ENCODE measurements around the gene LIN54. TPM values are rescaled to one million over a fixed set of nuclear protein-coding genes. Genes with fewer than 3 reads are reported as not detected.

LIN54 gene
- total and polyA plus RNA-seq, 9 of the 15 experiments (the other 6 are each of a cell fraction or from before 2014, with no cell fraction given) = 2.2 to 22.5 (median 15.8) TPM

DNA sequence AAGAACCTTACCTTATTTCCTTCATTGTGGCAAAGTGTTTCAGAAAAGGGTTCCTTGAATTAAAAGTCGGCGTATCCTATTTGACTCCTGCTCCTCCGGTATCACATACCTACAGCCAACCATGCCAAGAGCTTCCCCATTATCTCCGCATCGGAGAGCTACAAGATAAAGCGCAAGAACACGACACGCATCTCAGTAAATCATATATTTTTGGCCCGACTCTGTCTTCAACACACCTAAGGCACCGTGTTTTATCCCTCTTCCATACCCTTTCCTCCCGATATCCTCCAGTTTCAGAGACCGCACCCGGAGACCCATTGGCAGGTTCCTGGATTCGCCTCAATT, 110.6 kb downstream of the LIN54 start:
- TSS peak; percentile 59 for BruUV-seq (replicated peaks)
- TF ChIP-seq ZBED1 (IDR thresholded peaks at IDR 0.05) (no peak), IRF2 (CRISPR knock-in tag; IDR thresholded peaks at IDR 0.05) (no peak), SMARCE1 (IDR thresholded peaks at IDR 0.05) (peak; percentile 71), ZFX (CRISPR knock-in tag; IDR thresholded peaks at IDR 0.05) (no peak), GABPB2 (CRISPR knock-in tag; conservative IDR thresholded peaks at IDR 0.05) (no peak), TCF3 (CRISPR knock-in tag; IDR thresholded peaks at IDR 0.05) (no peak), NONO (IDR thresholded peaks at IDR 0.05; ENCODE audit: low read depth in 2 of 2, low read length in 1 of 2) (no peak), PHF20 (IDR thresholded peaks at IDR 0.05; ENCODE audit: partially characterized antibody) (peak; percentile 61), KHSRP (IDR thresholded peaks at IDR 0.05) (peak; percentile 58), ZFP1 (CRISPR knock-in tag; IDR thresholded peaks at IDR 0.05) (no peak), SRSF3 (IDR thresholded peaks at IDR 0.05; ENCODE audit: insufficient read depth, low read length) (no peak), GATA2 (CRISPR knock-in tag; IDR thresholded peaks at IDR 0.05) (peak; percentile 64), ZBTB1 (CRISPR knock-in tag; IDR thresholded peaks at IDR 0.05; ENCODE audit: borderline replicate concordance, low read depth) (no peak), SMARCA5 (IDR thresholded peaks at IDR 0.05) (peak; percentile 65; the same call in 1 of the 2 replicates), NCOA1 (IDR thresholded peaks at IDR 0.05; ENCODE audit: low read depth) (0 out of 2 replicates have a peak, but pooled peaks have one; percentile 35), ZNF431 (CRISPR knock-in tag; IDR thresholded peaks at IDR 0.05) (0 out of 2 replicates have a peak, but pooled peaks have one; percentile 7), KAT8 (IDR thresholded peaks at IDR 0.05; ENCODE audit: low read depth) (0 out of 2 replicates have a peak, but pooled peaks have one; percentile 50), TAF7 (tag; IDR thresholded peaks at IDR 0.05) (peak; percentile 99)
- TF ChIP-seq, protein P1, sequence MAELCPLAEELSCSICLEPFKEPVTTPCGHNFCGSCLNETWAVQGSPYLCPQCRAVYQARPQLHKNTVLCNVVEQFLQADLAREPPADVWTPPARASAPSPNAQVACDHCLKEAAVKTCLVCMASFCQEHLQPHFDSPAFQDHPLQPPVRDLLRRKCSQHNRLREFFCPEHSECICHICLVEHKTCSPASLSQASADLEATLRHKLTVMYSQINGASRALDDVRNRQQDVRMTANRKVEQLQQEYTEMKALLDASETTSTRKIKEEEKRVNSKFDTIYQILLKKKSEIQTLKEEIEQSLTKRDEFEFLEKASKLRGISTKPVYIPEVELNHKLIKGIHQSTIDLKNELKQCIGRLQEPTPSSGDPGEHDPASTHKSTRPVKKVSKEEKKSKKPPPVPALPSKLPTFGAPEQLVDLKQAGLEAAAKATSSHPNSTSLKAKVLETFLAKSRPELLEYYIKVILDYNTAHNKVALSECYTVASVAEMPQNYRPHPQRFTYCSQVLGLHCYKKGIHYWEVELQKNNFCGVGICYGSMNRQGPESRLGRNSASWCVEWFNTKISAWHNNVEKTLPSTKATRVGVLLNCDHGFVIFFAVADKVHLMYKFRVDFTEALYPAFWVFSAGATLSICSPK (IDR thresholded peaks at IDR 0.05; ENCODE audit: borderline replicate concordance) = peak; percentile 74; the same call in 1 of the 2 replicates
- TF ChIP-seq, protein P2, sequence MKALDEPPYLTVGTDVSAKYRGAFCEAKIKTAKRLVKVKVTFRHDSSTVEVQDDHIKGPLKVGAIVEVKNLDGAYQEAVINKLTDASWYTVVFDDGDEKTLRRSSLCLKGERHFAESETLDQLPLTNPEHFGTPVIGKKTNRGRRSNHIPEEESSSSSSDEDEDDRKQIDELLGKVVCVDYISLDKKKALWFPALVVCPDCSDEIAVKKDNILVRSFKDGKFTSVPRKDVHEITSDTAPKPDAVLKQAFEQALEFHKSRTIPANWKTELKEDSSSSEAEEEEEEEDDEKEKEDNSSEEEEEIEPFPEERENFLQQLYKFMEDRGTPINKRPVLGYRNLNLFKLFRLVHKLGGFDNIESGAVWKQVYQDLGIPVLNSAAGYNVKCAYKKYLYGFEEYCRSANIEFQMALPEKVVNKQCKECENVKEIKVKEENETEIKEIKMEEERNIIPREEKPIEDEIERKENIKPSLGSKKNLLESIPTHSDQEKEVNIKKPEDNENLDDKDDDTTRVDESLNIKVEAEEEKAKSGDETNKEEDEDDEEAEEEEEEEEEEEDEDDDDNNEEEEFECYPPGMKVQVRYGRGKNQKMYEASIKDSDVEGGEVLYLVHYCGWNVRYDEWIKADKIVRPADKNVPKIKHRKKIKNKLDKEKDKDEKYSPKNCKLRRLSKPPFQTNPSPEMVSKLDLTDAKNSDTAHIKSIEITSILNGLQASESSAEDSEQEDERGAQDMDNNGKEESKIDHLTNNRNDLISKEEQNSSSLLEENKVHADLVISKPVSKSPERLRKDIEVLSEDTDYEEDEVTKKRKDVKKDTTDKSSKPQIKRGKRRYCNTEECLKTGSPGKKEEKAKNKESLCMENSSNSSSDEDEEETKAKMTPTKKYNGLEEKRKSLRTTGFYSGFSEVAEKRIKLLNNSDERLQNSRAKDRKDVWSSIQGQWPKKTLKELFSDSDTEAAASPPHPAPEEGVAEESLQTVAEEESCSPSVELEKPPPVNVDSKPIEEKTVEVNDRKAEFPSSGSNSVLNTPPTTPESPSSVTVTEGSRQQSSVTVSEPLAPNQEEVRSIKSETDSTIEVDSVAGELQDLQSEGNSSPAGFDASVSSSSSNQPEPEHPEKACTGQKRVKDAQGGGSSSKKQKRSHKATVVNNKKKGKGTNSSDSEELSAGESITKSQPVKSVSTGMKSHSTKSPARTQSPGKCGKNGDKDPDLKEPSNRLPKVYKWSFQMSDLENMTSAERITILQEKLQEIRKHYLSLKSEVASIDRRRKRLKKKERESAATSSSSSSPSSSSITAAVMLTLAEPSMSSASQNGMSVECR (CRISPR knock-in tag; IDR thresholded peaks at IDR 0.05) = peak; percentile 9; the same call in 1 of the 2 replicates

More for the DNA sequence above, 110.6 kb downstream of the LIN54 start:
- Histone ChIP-seq H2AFZ (ENCODE audit: low read depth, low read length) (peak overlapping the region; percentile 87), H3K27me3 (ENCODE audit: control insufficient read depth in 2 of 2, insufficient read depth in 2 of 2, low read length in 2 of 2) (no peaks in the 10 kb centered on the region), H3K9me3 (replicated peaks; ENCODE audit: control insufficient read depth, insufficient read depth, low read depth, low read length) (no peaks in the 10 kb centered on the region), H3K9me1 (ENCODE audit: control insufficient read depth, insufficient read depth, low read length) (no peaks in the 10 kb centered on the region), H4K20me1 (replicated peaks; ENCODE audit: control insufficient read depth, insufficient read depth, low read length) (peaks cover 7% of the 10 kb centered on the region; the same call in 1 of the 2 replicates), H3K4me1 (replicated peaks in 1 of 2; ENCODE audit: control insufficient read depth in 2 of 2, insufficient read depth in 2 of 2, low read length in 2 of 2) (peaks cover 5 to 9% of the 10 kb centered on the region in 2 experiments; a peak in 4 of 5 replicates), H3K36me3 (ENCODE audit: control insufficient read depth, insufficient read depth, low read length) (peaks cover 41% of the 10 kb centered on the region), H3K4me2 (ENCODE audit: insufficient read depth, low read length) (peak overlapping the region; percentile 100), H3K9ac (ENCODE audit: insufficient read depth in 1 of 2, low read depth in 2 of 2, low read length in 2 of 2) (peak overlapping the region; percentile 85 to 99), H3K79me2 (ENCODE audit: control insufficient read depth, insufficient read depth, low read length) (peaks cover 73% of the 10 kb centered on the region), H3K27ac (ENCODE audit: extremely low read depth, low read depth, low read length) (peak overlapping the region; percentile 100), H3K4me3 (peak overlapping the region; percentile 75)
- 0% methylated on average over 14 of the region's 14 CpGs for WGBS (ENCODE audit: insufficient coverage, low coverage, missing lambda C conversion rate)
- FAIRE-seq = no peak
- ChIA-PET POLR2A (interaction anchor here (0.6 to 3.1 kb wide), 23 partner anchors 10 to 385 kb away, joined by 3 to 39 read pairs (median 4); partner anchors contain the start of genes COPS4, COQ2, LIN54 and SEC31A), CTCF (ENCODE audit: low intra/inter-chr PET ratio) (no interaction called here)
- intact Hi-C loops (cut with micrococcal nuclease) (loop anchor here (2.0 to 5.0 kb wide), 4 partner anchors 113 to 528 kb away; partner anchors contain the start of genes COPS4, COQ2 and HNRNPD), in situ Hi-C loops (cut with MboI) (no loop called here)
- DNase-seq (ENCODE audit: extremely low read depth in 1 of 4, low spot score in 3 of 4) = peak in 2 of 4 experiments; percentile 26 to 32
- ATAC-seq = peak; percentile 16
